Fibroblast of mammary gland (primary cell): ENCODE results near the gene ADRB1.

Source experiments
- DNase-seq: peaks from one replicate; pipeline ENCODE4 v3.0.0-alpha.2; 2010; ENCODE audit warnings: low read depth
- H3K4me3 ChIP-seq: 2 replicates; pipeline ENCODE4 v1.5.1; 2011; ENCODE audit warnings: low read depth, mild to moderate bottlenecking, low read length, moderate library complexity; ENCODE audit not compliant: control insufficient read depth
- TF ChIP-seq, protein P1 (sequence below): conservative IDR thresholded peaks from 2 replicates; pipeline ENCODE4 v1.5.1; 2011; ENCODE audit warnings: low read depth, low read length, inconsistent platforms; ENCODE audit not compliant: control insufficient read depth, insufficient read depth

ADRB1 gene

DNA sequence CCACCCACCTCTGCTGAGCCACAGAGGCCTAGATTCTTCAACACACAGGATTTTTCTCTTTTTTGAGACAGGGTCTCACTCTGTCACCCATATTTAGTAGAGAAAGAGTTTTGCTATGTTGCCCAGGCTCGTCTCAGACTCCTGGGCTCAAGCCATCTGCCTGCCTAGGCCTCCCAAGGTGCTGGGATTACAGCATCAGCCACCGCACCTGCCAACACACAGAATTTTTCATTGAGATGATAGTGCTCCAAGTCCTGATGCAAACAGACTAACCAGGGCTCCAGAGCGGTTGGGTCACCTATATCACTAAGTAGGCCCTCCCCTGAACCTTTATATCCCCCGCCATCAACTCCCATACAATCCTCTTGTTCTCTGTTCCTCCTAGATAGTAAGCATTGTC lies 24.4 kb upstream of the ADRB1 start:
- TF ChIP-seq, protein P1, sequence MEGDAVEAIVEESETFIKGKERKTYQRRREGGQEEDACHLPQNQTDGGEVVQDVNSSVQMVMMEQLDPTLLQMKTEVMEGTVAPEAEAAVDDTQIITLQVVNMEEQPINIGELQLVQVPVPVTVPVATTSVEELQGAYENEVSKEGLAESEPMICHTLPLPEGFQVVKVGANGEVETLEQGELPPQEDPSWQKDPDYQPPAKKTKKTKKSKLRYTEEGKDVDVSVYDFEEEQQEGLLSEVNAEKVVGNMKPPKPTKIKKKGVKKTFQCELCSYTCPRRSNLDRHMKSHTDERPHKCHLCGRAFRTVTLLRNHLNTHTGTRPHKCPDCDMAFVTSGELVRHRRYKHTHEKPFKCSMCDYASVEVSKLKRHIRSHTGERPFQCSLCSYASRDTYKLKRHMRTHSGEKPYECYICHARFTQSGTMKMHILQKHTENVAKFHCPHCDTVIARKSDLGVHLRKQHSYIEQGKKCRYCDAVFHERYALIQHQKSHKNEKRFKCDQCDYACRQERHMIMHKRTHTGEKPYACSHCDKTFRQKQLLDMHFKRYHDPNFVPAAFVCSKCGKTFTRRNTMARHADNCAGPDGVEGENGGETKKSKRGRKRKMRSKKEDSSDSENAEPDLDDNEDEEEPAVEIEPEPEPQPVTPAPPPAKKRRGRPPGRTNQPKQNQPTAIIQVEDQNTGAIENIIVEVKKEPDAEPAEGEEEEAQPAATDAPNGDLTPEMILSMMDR = no peak
- DNase-seq = no peak
- H3K4me3 ChIP-seq = no peak overlapping the region

DNA sequence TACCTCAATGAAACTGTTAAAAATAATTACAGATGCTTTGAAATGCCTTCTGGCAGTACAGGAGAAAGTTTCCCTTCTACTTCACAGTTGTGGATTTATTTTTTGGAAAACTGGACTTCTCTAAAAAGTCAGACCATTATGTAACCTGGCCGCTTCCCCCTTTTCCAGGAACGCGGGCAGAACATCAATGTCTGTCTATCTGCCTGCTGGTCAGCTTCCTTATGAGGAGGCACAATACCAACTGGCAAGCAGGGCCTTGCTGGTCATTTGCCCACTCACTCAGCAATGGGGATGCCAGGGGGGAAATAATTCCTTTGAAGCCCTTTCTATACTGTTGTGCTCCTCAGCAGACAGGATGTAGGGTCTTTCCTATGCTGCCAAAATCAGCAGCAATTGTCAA lies 22.5 kb upstream of the ADRB1 start:
- DNase-seq = no peak
- TF ChIP-seq, protein P1 = no peak
- no peak overlapping the region for H3K4me3 ChIP-seq

DNA sequence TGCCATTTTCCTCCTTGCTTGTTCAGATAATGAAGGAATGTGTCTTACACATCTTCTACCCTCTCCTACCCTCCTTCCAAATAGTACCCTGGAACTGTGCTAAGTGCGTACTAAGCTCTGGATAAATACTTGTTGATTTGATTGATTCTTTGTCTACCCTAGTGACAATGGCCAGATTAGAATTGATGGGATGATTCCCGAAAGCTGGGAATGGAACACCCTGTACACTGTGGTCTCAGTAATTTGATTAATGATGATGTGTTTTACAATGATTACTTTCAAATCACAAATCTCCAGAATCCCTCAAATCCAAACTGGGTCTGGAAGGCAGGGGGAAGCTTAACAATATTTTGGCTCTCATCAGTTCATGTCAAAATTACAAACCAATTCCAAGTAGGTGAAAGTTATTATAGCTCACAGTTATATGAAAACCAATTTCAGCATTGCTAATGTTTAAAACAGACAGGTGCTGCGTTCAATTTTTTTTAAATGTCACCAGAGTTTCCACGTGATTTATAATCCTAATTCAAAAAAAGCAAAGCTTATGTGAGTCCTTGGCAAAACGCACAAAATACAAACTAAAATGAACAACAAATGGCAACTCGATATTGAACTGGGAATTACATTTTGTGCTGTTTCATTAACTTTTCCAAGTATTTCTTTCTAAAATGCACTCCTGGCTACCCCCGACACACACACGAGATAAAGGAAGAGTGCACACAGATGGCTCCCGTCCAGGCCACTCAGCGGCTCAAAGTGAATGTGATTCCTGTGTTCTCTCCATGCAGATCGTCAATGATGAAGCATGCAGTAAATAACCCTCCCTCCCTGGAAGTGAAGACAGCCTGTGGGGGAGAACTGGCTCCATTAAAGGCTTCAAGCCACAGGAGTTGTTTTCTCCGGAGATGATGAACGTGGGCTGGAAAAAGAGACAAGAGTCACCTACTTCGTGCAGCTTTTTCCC lies 21.7 kb upstream of the ADRB1 start:
- peak; percentile 80 for DNase-seq
- TF ChIP-seq, protein P1 = no peak
- no peak overlapping the region for H3K4me3 ChIP-seq

DNA sequence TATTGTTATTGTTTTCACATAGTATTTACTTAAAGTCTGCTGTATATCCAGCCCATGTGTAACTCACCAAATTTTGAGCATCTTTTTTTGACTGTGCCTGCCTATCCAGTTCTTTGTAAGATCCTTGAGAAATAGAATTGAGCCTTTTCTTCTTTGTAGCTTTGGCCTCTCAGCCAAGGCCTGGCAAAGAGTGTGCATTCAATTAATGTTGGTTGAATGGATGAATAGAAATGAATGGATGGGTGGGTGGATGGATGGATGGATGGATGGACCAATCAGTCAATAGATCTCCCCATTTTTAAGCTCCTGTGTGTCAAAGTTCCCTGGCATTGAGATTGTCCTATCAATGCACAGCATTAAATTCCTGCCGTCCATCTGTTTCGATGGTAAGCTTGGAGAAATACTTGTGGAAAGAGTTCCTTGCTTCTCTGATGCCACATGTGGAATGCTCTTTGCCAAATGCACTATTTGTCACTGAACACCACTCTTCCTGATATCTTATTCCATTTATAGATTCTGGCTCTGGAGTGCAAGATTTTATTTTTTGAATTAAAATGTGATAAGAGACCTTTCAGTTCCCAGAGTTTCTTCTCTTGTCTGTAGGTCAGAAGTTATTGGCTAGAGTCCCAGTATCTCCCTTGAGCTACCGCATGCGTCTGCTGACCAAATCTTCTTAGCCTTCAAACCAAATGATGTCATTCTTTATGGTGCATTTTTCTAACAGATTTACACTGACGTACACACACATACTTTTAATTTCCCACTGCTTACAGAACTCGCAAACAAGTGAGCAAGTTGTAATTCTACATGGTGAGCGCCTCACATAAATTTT lies 20.7 kb upstream of the ADRB1 start:
- H3K4me3 ChIP-seq = no peak overlapping the region
- peak; percentile 90 for DNase-seq
- TF ChIP-seq, protein P1 = no peak

DNA sequence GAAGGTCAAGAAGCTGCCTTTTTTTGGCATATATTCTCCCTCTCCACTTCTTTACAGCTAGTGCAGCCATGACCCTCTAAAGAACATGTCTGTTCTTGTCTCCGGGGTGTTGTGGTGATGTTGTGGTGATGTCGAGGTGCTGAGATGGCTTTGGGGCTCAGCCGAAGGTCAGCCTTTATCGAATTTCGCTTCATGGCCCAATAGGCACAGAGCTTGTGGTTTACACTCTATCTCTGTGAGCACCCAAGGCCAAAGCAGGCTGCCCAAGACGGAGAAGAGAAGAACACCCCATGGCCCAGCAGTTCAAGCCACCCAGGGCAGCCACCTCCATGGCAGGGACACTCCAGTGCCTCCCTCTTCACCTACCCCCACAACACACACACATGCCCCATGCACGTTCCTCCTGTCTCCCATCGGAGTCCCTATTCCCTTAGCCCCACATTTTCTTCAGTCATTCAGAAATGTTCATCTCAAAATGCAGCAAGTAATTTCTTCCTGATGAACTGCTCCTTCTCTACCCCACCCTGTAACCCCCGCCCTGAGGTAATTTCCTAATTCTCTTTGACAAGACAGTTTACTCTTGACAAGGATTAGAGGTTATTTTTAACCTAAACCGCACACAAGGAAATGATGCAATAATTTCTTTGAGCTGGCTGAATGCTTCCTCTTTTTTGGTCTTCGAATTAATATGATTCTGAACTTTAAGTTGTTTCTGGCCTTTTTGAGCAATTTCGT lies 18.6 kb upstream of the ADRB1 start:
- no peak overlapping the region for H3K4me3 ChIP-seq
- TF ChIP-seq, protein P1 = no peak
- DNase-seq = peak; percentile 58

DNA sequence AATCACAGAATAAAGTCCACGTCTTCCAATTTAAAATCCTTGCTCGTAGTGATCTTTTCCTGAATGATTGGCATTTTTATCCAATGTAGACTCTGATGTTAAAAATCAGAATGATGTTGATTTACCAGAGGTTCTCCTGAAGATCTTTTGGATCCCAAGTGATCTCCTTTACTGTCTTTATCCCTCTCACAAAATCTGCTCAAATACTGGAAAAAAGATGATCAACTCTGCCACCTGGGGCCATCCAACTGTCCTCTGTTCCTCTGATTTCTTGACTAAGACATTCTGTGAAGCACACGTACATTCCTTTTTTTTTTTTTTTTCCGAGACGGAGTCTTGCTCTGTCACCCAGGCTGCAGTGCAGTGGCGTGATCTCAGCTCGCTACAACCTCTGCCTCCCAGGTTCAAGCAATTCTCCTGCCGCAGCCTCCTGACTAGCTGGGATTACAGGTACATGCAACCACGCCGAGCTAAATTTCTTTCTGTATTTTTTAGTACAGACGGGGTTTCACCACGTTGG lies 18.0 kb upstream of the ADRB1 start:
- TF ChIP-seq, protein P1 = no peak
- DNase-seq = no peak
- no peak overlapping the region for H3K4me3 ChIP-seq
